Chondrocyte (in vitro differentiated cells): ENCODE data around the gene FZR1. TPM values are rescaled to one million over a fixed set of nuclear protein-coding genes. Genes with fewer than 3 reads are reported as not detected.

Experiments
- DNase-seq: peaks from one replicate; pipeline ENCODE4 v3.0.0; 2021; ENCODE audit warnings: mixed read lengths, low spot score
- H3K27ac Mint-ChIP-seq: one replicate; pipeline ENCODE4 v1.8.0; 2021; ENCODE audit warnings: mild to moderate bottlenecking, moderate library complexity, mixed read lengths; ENCODE audit not compliant: unreplicated experiment
- H3K27me3 Mint-ChIP-seq: 2 replicates; pipeline ENCODE4 v1.8.0; 2021; ENCODE audit warnings: low read depth, mixed read lengths
- H3K36me3 Mint-ChIP-seq: 2 replicates; pipeline ENCODE4 v1.8.0; 2021; ENCODE audit warnings: low read depth, mixed read lengths
- H3K4me1 Mint-ChIP-seq: 2 replicates; pipeline ENCODE4 v1.8.0; 2021; ENCODE audit warnings: low read depth, mild to moderate bottlenecking, mixed read lengths
- H3K4me3 Mint-ChIP-seq: one replicate; pipeline ENCODE4 v1.8.0; 2021; ENCODE audit warnings: mild to moderate bottlenecking, moderate library complexity, mixed read lengths; ENCODE audit not compliant: unreplicated experiment
- H3K9me3 Mint-ChIP-seq: 2 replicates; pipeline ENCODE4 v1.8.0; 2021; ENCODE audit warnings: low read depth, mixed read lengths
- CTCF ChIP-seq: fragments of 200-600 bp; sonication (generic); IDR thresholded peaks from 2 replicates; pipeline ENCODE4 v1.5.0; 2021; ENCODE audit warnings: antibody characterized with exemption, mild to moderate bottlenecking, moderate library complexity
- total RNA-seq: library from RNA; stranded (reverse); gene quantifications from 3 replicates; pipeline ENCODE4 v1.2.1, GENCODE V29; 2021

The FZR1 gene
- total RNA-seq, 1 donor from 2014 or later: 35.0 TPM

- H3K4me1 Mint-ChIP-seq: no peaks in the 10 kb centered on the region
- DNase-seq: no peak
Observed at GRCh38 chr19:3544742-3545668, 38.9 kb downstream of the FZR1 start.

GRCh38 chr19:3545669-3546034 is 39.5 kb downstream of the FZR1 start:
- no peak for TF ChIP-seq CTCF
- Mint-ChIP-seq H3K27ac (no peak overlapping the region), H3K27me3 (no peaks in the 10 kb centered on the region), H3K9me3 (no peaks in the 10 kb centered on the region), H3K4me3 (no peak overlapping the region), H3K4me1 (no peaks in the 10 kb centered on the region), H3K36me3 (peaks cover 3% of the 10 kb centered on the region)
- no peak for DNase-seq

More at GRCh38 chr19:3544742-3545668, 38.9 kb downstream of the FZR1 start:
- Mint-ChIP-seq H3K36me3 (peaks cover 3% of the 10 kb centered on the region), H3K27ac (no peak overlapping the region), H3K27me3 (no peaks in the 10 kb centered on the region), H3K4me3 (no peak overlapping the region), H3K9me3 (no peaks in the 10 kb centered on the region)
- TF ChIP-seq CTCF: peak; percentile 92

GRCh38 chr19:3546119-3546518 is 40.0 kb downstream of the FZR1 start:
- DNase-seq: no peak
- H3K4me1 Mint-ChIP-seq: no peaks in the 10 kb centered on the region
- H3K27me3 Mint-ChIP-seq: no peaks in the 10 kb centered on the region
- TF ChIP-seq CTCF: no peak
- no peak overlapping the region for H3K27ac Mint-ChIP-seq
- H3K9me3 Mint-ChIP-seq: no peaks in the 10 kb centered on the region
- H3K4me3 Mint-ChIP-seq: no peak overlapping the region
- peaks cover 3% of the 10 kb centered on the region for H3K36me3 Mint-ChIP-seq

GRCh38 chr19:3547301-3547731 is 41.2 kb downstream of the FZR1 start:
- Mint-ChIP-seq H3K4me3 (no peak overlapping the region), H3K36me3 (peaks cover 3% of the 10 kb centered on the region), H3K27ac (no peak overlapping the region), H3K4me1 (no peaks in the 10 kb centered on the region), H3K27me3 (no peaks in the 10 kb centered on the region), H3K9me3 (no peaks in the 10 kb centered on the region)
- TF ChIP-seq CTCF: peak; percentile 75
- DNase-seq: no peak

GRCh38 chr19:3547767-3548282 is 41.7 kb downstream of the FZR1 start:
- Mint-ChIP-seq H3K4me1 (no peaks in the 10 kb centered on the region), H3K27ac (no peak overlapping the region), H3K4me3 (no peak overlapping the region), H3K27me3 (no peaks in the 10 kb centered on the region), H3K9me3 (no peaks in the 10 kb centered on the region), H3K36me3 (peaks cover 3% of the 10 kb centered on the region)
- DNase-seq: peak; percentile 95
- peak; percentile 17 for TF ChIP-seq CTCF
